Measurements from ENCODE around the gene TMPRSS2.
"Not testable (repeated sequence)": the region's sequence is repeated elsewhere in the genome, so short reads cannot be mapped to it uniquely, and the experiment has no call there.

Gene TMPRSS2

GRCh38 chr21:41428847-41429246 is 79.1 kb downstream of the TMPRSS2 start:
- in situ Hi-C loops (cut with MboI; ENCODE audit: low sequenced_read_pairs): no loop called here

GRCh38 chr21:41428311-41428710 is 79.6 kb downstream of the TMPRSS2 start:
- in situ Hi-C loops (cut with MboI; ENCODE audit: low sequenced_read_pairs): no loop called here

GRCh38 chr21:41427556-41427955 is 80.4 kb downstream of the TMPRSS2 start:
- in situ Hi-C loops (cut with MboI; ENCODE audit: low sequenced_read_pairs): no loop called here

GRCh38 chr21:41426676-41427404 is 81.1 kb downstream of the TMPRSS2 start:
- in situ Hi-C loops (cut with MboI; ENCODE audit: low sequenced_read_pairs): no loop called here

- in situ Hi-C loops (cut with MboI; ENCODE audit: low sequenced_read_pairs): no loop called here
Measured at GRCh38 chr21:41425954-41426675, 81.8 kb downstream of the TMPRSS2 start, which contains the start of gene MX1. MX1 (plus strand) TSS chr21:41426239; CDS start chr21:41432071, 5,832 bp downstream.

GRCh38 chr21:41425588-41425953 is 82.4 kb downstream of the TMPRSS2 start:
- in situ Hi-C loops (cut with MboI; ENCODE audit: low sequenced_read_pairs): no loop called here

GRCh38 chr21:41423305-41423636 is 84.7 kb downstream of the TMPRSS2 start:
- in situ Hi-C loops (cut with MboI; ENCODE audit: low sequenced_read_pairs): not testable (repeated sequence)

- in situ Hi-C loops (cut with MboI; ENCODE audit: low sequenced_read_pairs): no loop called here
Measured at GRCh38 chr21:41422546-41423304, 85.2 kb downstream of the TMPRSS2 start.

GRCh38 chr21:41420998-41421397 is 87.0 kb downstream of the TMPRSS2 start:
- in situ Hi-C loops (cut with MboI; ENCODE audit: low sequenced_read_pairs): not testable (repeated sequence)

- in situ Hi-C loops (cut with MboI; ENCODE audit: low sequenced_read_pairs): no loop called here
Measured at GRCh38 chr21:41419921-41420862, 87.8 kb downstream of the TMPRSS2 start.

- in situ Hi-C loops (cut with MboI; ENCODE audit: low sequenced_read_pairs): no loop called here
Measured at GRCh38 chr21:41418956-41419680, 88.8 kb downstream of the TMPRSS2 start.

GRCh38 chr21:41418393-41418792 is 89.6 kb downstream of the TMPRSS2 start:
- in situ Hi-C loops (cut with MboI; ENCODE audit: low sequenced_read_pairs): no loop called here

- in situ Hi-C loops (cut with MboI; ENCODE audit: low sequenced_read_pairs): not testable (repeated sequence)
Measured at GRCh38 chr21:41417505-41417904, 90.5 kb downstream of the TMPRSS2 start.

All from HL-60/S4 treated with phorbol 12-myristate 13-acetate at 8.2 ng/mL for 4 days and 3 days (cell line).